CD4-positive, alpha-beta T cell treated with Interferon alpha-2 for 1 hour (primary cell): ENCODE data around the gene RYR3.
"Not testable (repeated sequence)": the region's sequence is repeated elsewhere in the genome, so short reads cannot be mapped to it uniquely, and the experiment has no call there.

ENCODE experiments used
- DNase-seq, 2 donors: peaks; one replicate each; pipeline ENCODE4 v3.0.0-alpha.2; 2020 to 2022

Gene RYR3

GRCh38 chr15:33598382-33598781 is 287.6 kb downstream of the RYR3 start:
- not testable (repeated sequence) for DNase-seq

- DNase-seq, result no peak
Observed at GRCh38 chr15:33600212-33600611, 289.4 kb downstream of the RYR3 start.

GRCh38 chr15:33601461-33601860 is 290.7 kb downstream of the RYR3 start:
- DNase-seq, result no peak

GRCh38 chr15:33608714-33609113 is 297.9 kb downstream of the RYR3 start:
- no peak for DNase-seq

GRCh38 chr15:33612721-33613304 is 302.0 kb downstream of the RYR3 start:
- DNase-seq, result no peak

- no peak for DNase-seq
Observed at GRCh38 chr15:33616475-33616874, 305.7 kb downstream of the RYR3 start.

GRCh38 chr15:33618350-33618749 is 307.6 kb downstream of the RYR3 start:
- DNase-seq, result no peak

GRCh38 chr15:33621141-33621540 is 310.4 kb downstream of the RYR3 start:
- DNase-seq, result no peak

GRCh38 chr15:33623010-33623409 is 312.2 kb downstream of the RYR3 start:
- DNase-seq, result no peak

GRCh38 chr15:33624439-33624838 is 313.7 kb downstream of the RYR3 start:
- DNase-seq, result no peak

- no peak for DNase-seq
Observed at GRCh38 chr15:33629647-33630046, 318.9 kb downstream of the RYR3 start.

- DNase-seq, result no peak
Observed at GRCh38 chr15:33636234-33636633, 325.5 kb downstream of the RYR3 start.

- no peak for DNase-seq
Observed at GRCh38 chr15:33636958-33637357, 326.2 kb downstream of the RYR3 start.

- DNase-seq, result no peak
Observed at GRCh38 chr15:33638453-33638852, 327.7 kb downstream of the RYR3 start.

- no peak for DNase-seq
Observed at GRCh38 chr15:33639051-33639450, 328.3 kb downstream of the RYR3 start.

GRCh38 chr15:33639456-33639855 is 328.7 kb downstream of the RYR3 start:
- DNase-seq, result no peak

GRCh38 chr15:33639978-33640377 is 329.2 kb downstream of the RYR3 start:
- no peak for DNase-seq

GRCh38 chr15:33641069-33641468 is 330.3 kb downstream of the RYR3 start:
- DNase-seq, result no peak

GRCh38 chr15:33644304-33644703 is 333.5 kb downstream of the RYR3 start:
- no peak for DNase-seq

GRCh38 chr15:33646744-33647143 is 336.0 kb downstream of the RYR3 start:
- DNase-seq, result no peak

GRCh38 chr15:33649217-33649933 is 338.6 kb downstream of the RYR3 start:
- no peak for DNase-seq

- DNase-seq, result no peak
Observed at GRCh38 chr15:33654860-33655259, 344.1 kb downstream of the RYR3 start.

GRCh38 chr15:33655488-33655887 is 344.7 kb downstream of the RYR3 start:
- DNase-seq, result no peak

GRCh38 chr15:33656168-33656567 is 345.4 kb downstream of the RYR3 start:
- DNase-seq, result no peak

- no peak for DNase-seq
Observed at GRCh38 chr15:33660151-33660550, 349.4 kb downstream of the RYR3 start.
